Measurements from ENCODE around the gene FXR2. TPM values are rescaled to one million over a fixed set of nuclear protein-coding genes. Genes with fewer than 3 reads are reported as not detected.
"Not testable (repeated sequence)": the region's sequence is repeated elsewhere in the genome, so short reads cannot be mapped to it uniquely, and the experiment has no call there.

Gene FXR2
- polyA plus RNA-seq, 1 donor from 2014 or later = 118 TPM

DNA sequence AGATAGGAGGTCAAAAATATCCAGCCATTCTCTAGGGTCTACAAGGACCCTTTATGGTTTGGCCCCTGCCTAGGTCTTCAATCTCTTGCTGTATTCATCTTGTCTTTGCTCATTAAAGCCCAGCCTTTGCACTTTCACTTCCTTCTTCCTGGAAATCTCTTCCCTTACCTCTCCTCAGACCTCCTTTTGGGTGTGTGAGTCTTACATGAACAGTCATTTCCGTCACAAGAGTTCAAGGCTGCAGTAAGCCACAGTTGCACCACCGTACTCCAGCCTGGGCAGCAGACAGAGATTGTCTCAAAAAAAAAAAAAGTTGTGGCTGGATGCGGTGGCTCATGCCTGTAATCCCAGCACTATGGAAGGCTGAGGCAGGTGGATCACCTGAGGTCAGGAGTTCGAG, 30.1 kb upstream of the FXR2 start (continued):
- no peak for TF ChIP-seq EZH2 (IDR thresholded peaks at IDR 0.05; ENCODE audit: borderline replicate concordance, insufficient read depth, low read length, poor library complexity, severe bottlenecking)

DNA sequence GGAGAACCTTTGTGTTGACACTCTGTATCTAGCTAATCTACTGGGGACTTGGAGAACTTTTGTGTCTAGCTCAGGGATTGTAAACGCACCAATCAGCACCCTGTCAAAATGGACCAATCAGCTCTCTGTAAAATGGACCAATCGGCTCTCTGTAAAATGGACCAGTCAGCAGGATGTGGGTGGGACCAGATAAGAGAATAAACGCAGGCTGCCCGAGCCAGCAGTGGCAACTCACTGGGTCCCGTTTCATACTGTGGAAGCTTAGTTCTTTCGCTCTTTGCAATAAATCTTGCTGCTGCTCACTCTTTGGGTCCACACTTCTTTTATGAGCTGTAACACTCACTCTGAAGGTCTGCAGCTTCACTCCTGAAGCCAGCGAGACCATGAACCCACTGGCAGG, 26.9 kb upstream of the FXR2 start:
- not testable (repeated sequence) for H3K79me2 ChIP-seq (replicated peaks; ENCODE audit: insufficient read depth, low read length); H3K4me2 ChIP-seq (ENCODE audit: low read length); H3K36me3 ChIP-seq (ENCODE audit: insufficient read depth, low read length); H3K9me3 ChIP-seq (ENCODE audit: low read length); H3K27me3 ChIP-seq (ENCODE audit: insufficient read depth, low read depth, low read length); H3K27ac ChIP-seq (ENCODE audit: low read length); H3K4me3 ChIP-seq (ENCODE audit: low read length); H3K9me2 ChIP-seq (ENCODE audit: insufficient read depth, low read length); H4K20me1 ChIP-seq (ENCODE audit: insufficient read depth); H3K9ac ChIP-seq (ENCODE audit: low read length); H2AFZ ChIP-seq (ENCODE audit: low read depth, low read length); H3F3A ChIP-seq (ENCODE audit: insufficient read depth, low read length, poor library complexity, severe bottlenecking)

DNA sequence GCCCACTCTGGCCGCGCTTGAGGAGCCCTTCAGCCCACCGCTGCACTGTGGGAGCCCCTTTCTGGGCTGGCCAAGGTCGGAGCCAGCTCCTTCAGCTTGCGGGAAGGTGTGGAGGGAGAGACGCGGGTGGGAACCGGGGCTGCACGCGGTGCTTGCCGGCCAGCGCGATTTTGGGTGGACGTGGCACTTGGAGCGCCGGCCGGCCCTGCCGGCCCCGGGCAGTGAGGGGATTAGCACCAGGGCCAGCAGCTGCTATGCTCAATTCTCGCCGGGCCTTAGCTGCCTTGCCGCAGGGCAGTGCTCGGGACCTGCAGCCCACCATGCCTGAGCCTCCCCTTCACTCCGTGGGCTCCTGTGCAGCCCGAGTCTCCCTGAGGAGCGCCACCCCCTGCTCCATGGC, 26.1 kb upstream of the FXR2 start:
- H3K4me2 ChIP-seq (ENCODE audit: low read length) = no peak overlapping the region
- no peak overlapping the region for H3K4me3 ChIP-seq (ENCODE audit: low read length)
- no peaks in the 10 kb centered on the region for H3F3A ChIP-seq (ENCODE audit: insufficient read depth, low read length, poor library complexity, severe bottlenecking)
- H3K36me3 ChIP-seq (ENCODE audit: insufficient read depth, low read length) = no peaks in the 10 kb centered on the region
- no peaks in the 10 kb centered on the region for H4K20me1 ChIP-seq (ENCODE audit: insufficient read depth)
- H2AFZ ChIP-seq (ENCODE audit: low read depth, low read length) = no peak overlapping the region
- H3K27ac ChIP-seq (ENCODE audit: low read length) = no peak overlapping the region
- no peak for TF ChIP-seq RAD21 (conservative IDR thresholded peaks at IDR 0.05)
- H3K27me3 ChIP-seq (ENCODE audit: insufficient read depth, low read depth, low read length) = no peaks in the 10 kb centered on the region
- no peak overlapping the region for H3K9ac ChIP-seq (ENCODE audit: low read length)
- no peaks in the 10 kb centered on the region for H3K9me2 ChIP-seq (ENCODE audit: insufficient read depth, low read length)
- H3K79me2 ChIP-seq (replicated peaks; ENCODE audit: insufficient read depth, low read length) = no peaks in the 10 kb centered on the region
- H3K9me3 ChIP-seq (ENCODE audit: low read length) = no peaks in the 10 kb centered on the region

DNA sequence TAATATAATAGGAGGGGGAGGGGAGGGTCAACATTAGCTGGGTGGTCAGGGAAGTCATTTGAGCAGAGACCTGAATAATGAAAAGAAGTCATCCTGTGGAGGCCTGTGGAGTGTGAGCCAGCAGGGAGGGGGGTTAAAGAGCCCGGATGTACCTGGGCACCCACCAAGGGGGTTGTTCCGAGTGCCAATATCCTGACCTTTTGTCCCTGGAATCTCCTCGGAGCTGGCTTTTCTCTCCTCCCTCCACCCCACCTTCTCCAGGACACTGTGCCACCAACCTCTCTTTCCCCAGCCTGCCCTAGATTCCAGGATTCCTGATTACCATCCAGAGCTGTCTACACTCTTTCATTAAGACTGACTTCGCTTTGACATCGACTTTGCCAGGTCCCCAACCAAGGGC, 21.5 kb upstream of the FXR2 start:
- Histone ChIP-seq H3K36me3 (ENCODE audit: insufficient read depth, low read length) (no peaks in the 10 kb centered on the region), H3K4me3 (ENCODE audit: low read length) (no peak overlapping the region), H3K9ac (ENCODE audit: low read length) (no peak overlapping the region), H3K27me3 (ENCODE audit: insufficient read depth, low read depth, low read length) (no peaks in the 10 kb centered on the region), H3F3A (ENCODE audit: insufficient read depth, low read length, poor library complexity, severe bottlenecking) (no peaks in the 10 kb centered on the region), H2AFZ (ENCODE audit: low read depth, low read length) (no peak overlapping the region), H3K9me3 (ENCODE audit: low read length) (no peaks in the 10 kb centered on the region), H3K79me2 (replicated peaks; ENCODE audit: insufficient read depth, low read length) (no peaks in the 10 kb centered on the region), H4K20me1 (ENCODE audit: insufficient read depth) (no peaks in the 10 kb centered on the region), H3K4me2 (ENCODE audit: low read length) (no peak overlapping the region), H3K9me2 (ENCODE audit: insufficient read depth, low read length) (no peaks in the 10 kb centered on the region), H3K27ac (ENCODE audit: low read length) (no peak overlapping the region)
- TF ChIP-seq SMC3 (conservative IDR thresholded peaks at IDR 0.05; ENCODE audit: poor library complexity) (no peak), POLR2AphosphoS5 (IDR thresholded peaks at IDR 0.05) (no peak), TAF1 (IDR thresholded peaks at IDR 0.05; ENCODE audit: low read depth) (no peak), MXI1 (conservative IDR thresholded peaks at IDR 0.05; ENCODE audit: poor library complexity, severe bottlenecking) (no peak), EP300 (conservative IDR thresholded peaks at IDR 0.05; ENCODE audit: poor library complexity, severe bottlenecking) (no peak), EZH2 (IDR thresholded peaks at IDR 0.05; ENCODE audit: borderline replicate concordance, insufficient read depth, low read length, poor library complexity, severe bottlenecking) (no peak), RAD21 (conservative IDR thresholded peaks at IDR 0.05) (no peak)
- TF ChIP-seq, protein P1, sequence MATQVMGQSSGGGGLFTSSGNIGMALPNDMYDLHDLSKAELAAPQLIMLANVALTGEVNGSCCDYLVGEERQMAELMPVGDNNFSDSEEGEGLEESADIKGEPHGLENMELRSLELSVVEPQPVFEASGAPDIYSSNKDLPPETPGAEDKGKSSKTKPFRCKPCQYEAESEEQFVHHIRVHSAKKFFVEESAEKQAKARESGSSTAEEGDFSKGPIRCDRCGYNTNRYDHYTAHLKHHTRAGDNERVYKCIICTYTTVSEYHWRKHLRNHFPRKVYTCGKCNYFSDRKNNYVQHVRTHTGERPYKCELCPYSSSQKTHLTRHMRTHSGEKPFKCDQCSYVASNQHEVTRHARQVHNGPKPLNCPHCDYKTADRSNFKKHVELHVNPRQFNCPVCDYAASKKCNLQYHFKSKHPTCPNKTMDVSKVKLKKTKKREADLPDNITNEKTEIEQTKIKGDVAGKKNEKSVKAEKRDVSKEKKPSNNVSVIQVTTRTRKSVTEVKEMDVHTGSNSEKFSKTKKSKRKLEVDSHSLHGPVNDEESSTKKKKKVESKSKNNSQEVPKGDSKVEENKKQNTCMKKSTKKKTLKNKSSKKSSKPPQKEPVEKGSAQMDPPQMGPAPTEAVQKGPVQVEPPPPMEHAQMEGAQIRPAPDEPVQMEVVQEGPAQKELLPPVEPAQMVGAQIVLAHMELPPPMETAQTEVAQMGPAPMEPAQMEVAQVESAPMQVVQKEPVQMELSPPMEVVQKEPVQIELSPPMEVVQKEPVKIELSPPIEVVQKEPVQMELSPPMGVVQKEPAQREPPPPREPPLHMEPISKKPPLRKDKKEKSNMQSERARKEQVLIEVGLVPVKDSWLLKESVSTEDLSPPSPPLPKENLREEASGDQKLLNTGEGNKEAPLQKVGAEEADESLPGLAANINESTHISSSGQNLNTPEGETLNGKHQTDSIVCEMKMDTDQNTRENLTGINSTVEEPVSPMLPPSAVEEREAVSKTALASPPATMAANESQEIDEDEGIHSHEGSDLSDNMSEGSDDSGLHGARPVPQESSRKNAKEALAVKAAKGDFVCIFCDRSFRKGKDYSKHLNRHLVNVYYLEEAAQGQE (IDR thresholded peaks at IDR 0.05; ENCODE audit: borderline replicate concordance) = no peak
- TF ChIP-seq, protein P2, sequence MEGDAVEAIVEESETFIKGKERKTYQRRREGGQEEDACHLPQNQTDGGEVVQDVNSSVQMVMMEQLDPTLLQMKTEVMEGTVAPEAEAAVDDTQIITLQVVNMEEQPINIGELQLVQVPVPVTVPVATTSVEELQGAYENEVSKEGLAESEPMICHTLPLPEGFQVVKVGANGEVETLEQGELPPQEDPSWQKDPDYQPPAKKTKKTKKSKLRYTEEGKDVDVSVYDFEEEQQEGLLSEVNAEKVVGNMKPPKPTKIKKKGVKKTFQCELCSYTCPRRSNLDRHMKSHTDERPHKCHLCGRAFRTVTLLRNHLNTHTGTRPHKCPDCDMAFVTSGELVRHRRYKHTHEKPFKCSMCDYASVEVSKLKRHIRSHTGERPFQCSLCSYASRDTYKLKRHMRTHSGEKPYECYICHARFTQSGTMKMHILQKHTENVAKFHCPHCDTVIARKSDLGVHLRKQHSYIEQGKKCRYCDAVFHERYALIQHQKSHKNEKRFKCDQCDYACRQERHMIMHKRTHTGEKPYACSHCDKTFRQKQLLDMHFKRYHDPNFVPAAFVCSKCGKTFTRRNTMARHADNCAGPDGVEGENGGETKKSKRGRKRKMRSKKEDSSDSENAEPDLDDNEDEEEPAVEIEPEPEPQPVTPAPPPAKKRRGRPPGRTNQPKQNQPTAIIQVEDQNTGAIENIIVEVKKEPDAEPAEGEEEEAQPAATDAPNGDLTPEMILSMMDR (IDR thresholded peaks at IDR 0.05; ENCODE audit: poor library complexity, severe bottlenecking) = no peak

Measured in neural cell (in vitro differentiated cells).